Ishikawa (cell line): ENCODE measurements around the gene PTPRD.

ENCODE experiments used
- REST ChIP-seq: IDR thresholded peaks from 2 replicates; pipeline ENCODE4 v1.6.1; 2012; ENCODE audit warnings: low read depth, mild to moderate bottlenecking
- TAF1 ChIP-seq: IDR thresholded peaks from 2 replicates; pipeline ENCODE4 v1.6.1; 2012; ENCODE audit warnings: low read depth, mild to moderate bottlenecking

GRCh38 chr9:9820436-9820835 is 792.4 kb downstream of the PTPRD start:
- TF ChIP-seq TAF1 (no peak), REST (no peak)
